Mesenchymal stem cell (in vitro differentiated cells and primary cell): Measurements from ENCODE around the gene EEFSEC.

Experiments used
- DNase-seq: peaks from one replicate; pipeline ENCODE4 v3.0.0-alpha.2; 2013
- H2AFZ ChIP-seq: one replicate; pipeline ENCODE4 v1.6.1; 2013; ENCODE audit warnings: low read depth, mild to moderate bottlenecking, control low read depth, inconsistent platforms, low read length, moderate library complexity
- H2AK5ac ChIP-seq: 2 replicates; pipeline ENCODE4 v1.6.1; 2013; ENCODE audit warnings: low read length, moderate library complexity, mild to moderate bottlenecking, inconsistent platforms; ENCODE audit not compliant: severe bottlenecking
- H2BK120ac ChIP-seq: one replicate; pipeline ENCODE4 v1.6.1; 2013; ENCODE audit warnings: low read depth, mild to moderate bottlenecking, inconsistent platforms, low read length, moderate library complexity
- H2BK12ac ChIP-seq, 2 experiments: one replicate each; pipeline ENCODE4 v1.6.1; 2013; ENCODE audit warnings: inconsistent platforms in 2 of 2, low read length in 2 of 2, mild to moderate bottlenecking in 2 of 2, moderate library complexity in 2 of 2, control low read depth in 1 of 2
- H2BK15ac ChIP-seq: one replicate; pipeline ENCODE4 v1.6.1; 2013; ENCODE audit warnings: mild to moderate bottlenecking, low read depth, inconsistent platforms; ENCODE audit not compliant: poor library complexity, severe bottlenecking
- H2BK5ac ChIP-seq: 2 replicates; pipeline ENCODE4 v1.6.1; 2013; ENCODE audit warnings: low read depth, mild to moderate bottlenecking, low read length, control low read depth, inconsistent platforms; ENCODE audit not compliant: poor library complexity, severe bottlenecking
- H3K14ac ChIP-seq, 2 experiments: one replicate each; pipeline ENCODE4 v1.6.1; 2013; ENCODE audit warnings: inconsistent platforms in 2 of 2, low read length in 2 of 2, control low read depth in 1 of 2, mild to moderate bottlenecking in 1 of 2, moderate library complexity in 1 of 2
- H3K18ac ChIP-seq, 2 experiments: one replicate each; pipeline ENCODE4 v1.6.1; 2013; ENCODE audit warnings: inconsistent platforms in 2 of 2, low read length in 2 of 2, control low read depth in 1 of 2, low read depth in 1 of 2, mild to moderate bottlenecking in 1 of 2
- H3K23ac ChIP-seq, 2 experiments: one replicate each; pipeline ENCODE4 v1.6.1; 2013; ENCODE audit warnings: inconsistent platforms in 2 of 2, low read length in 2 of 2, mild to moderate bottlenecking in 2 of 2, moderate library complexity in 2 of 2, control low read depth in 1 of 2
- H3K27ac ChIP-seq: 2 replicates; pipeline ENCODE4 v1.5.1; 2013; ENCODE audit warnings: mild to moderate bottlenecking, moderate library complexity, low read length, control low read depth, inconsistent platforms; ENCODE audit not compliant: poor library complexity, severe bottlenecking
- H3K27me3 ChIP-seq, 2 experiments: 2 replicates each; pipeline versions ENCODE4 v1.6.1 to v1.7.0; 2013; ENCODE audit warnings: low read length in 2 of 2, mild to moderate bottlenecking in 2 of 2, moderate library complexity in 2 of 2, control low read depth in 1 of 2, inconsistent platforms in 1 of 2; ENCODE audit not compliant: control insufficient read depth in 1 of 2, insufficient read depth in 1 of 2
- H3K36me3 ChIP-seq, 2 experiments: 2 replicates each; pipeline versions ENCODE4 v1.6.1 to v1.7.0; 2013; ENCODE audit warnings: low read length in 2 of 2, control low read depth in 1 of 2, inconsistent platforms in 1 of 2, low read depth in 1 of 2, mild to moderate bottlenecking in 1 of 2; ENCODE audit not compliant: insufficient read depth in 2 of 2, control insufficient read depth in 1 of 2
- H3K4ac ChIP-seq, 2 experiments: one replicate each; pipeline ENCODE4 v1.6.1; 2013; ENCODE audit warnings: inconsistent platforms in 2 of 2, low read length in 2 of 2, mild to moderate bottlenecking in 2 of 2, moderate library complexity in 2 of 2, control low read depth in 1 of 2, low read depth in 1 of 2
- H3K4me1 ChIP-seq: 2 replicates; pipeline ENCODE4 v1.6.1; 2013; ENCODE audit warnings: low read depth, low read length, control low read depth; ENCODE audit not compliant: control insufficient read depth, insufficient read depth
- H3K4me2 ChIP-seq: 2 replicates; pipeline ENCODE4 v1.6.1; 2013; ENCODE audit warnings: low read length, mild to moderate bottlenecking, inconsistent platforms; ENCODE audit not compliant: poor library complexity, severe bottlenecking
- H3K4me3 ChIP-seq, 2 experiments: 2 replicates each; pipeline versions ENCODE4 v1.5.1 to v1.7.0; 2013; ENCODE audit warnings: low read length in 2 of 2, mild to moderate bottlenecking in 2 of 2, control low read depth in 1 of 2, low read depth in 1 of 2; ENCODE audit not compliant: insufficient read depth in 1 of 2
- H3K79me1 ChIP-seq: replicated peaks from 2 replicates; pipeline ENCODE4 v1.6.1; 2013; ENCODE audit warnings: mild to moderate bottlenecking, control low read depth, low read length, inconsistent platforms; ENCODE audit not compliant: poor library complexity, severe bottlenecking
- H3K9ac ChIP-seq: 2 replicates; pipeline ENCODE4 v1.7.0; 2013; ENCODE audit warnings: mild to moderate bottlenecking, low read length, moderate library complexity
- H3K9me3 ChIP-seq: 2 replicates; pipeline ENCODE4 v1.7.0; 2013; ENCODE audit warnings: mild to moderate bottlenecking, low read length; ENCODE audit not compliant: control insufficient read depth
- H4K8ac ChIP-seq: one replicate; pipeline ENCODE4 v1.6.1; 2013; ENCODE audit warnings: inconsistent platforms, mild to moderate bottlenecking, low read length, moderate library complexity
- H4K91ac ChIP-seq: one replicate; pipeline ENCODE4 v1.6.1; 2013; ENCODE audit warnings: mild to moderate bottlenecking, low read length, inconsistent platforms
- WGBS: methylation state at CpG from one replicate; pipeline ENCODE4 v1.1.7; 2013; ENCODE audit warnings: mixed read lengths; 5-methylcytosine and 5-hydroxymethylcytosine counted together

Gene EEFSEC

DNA sequence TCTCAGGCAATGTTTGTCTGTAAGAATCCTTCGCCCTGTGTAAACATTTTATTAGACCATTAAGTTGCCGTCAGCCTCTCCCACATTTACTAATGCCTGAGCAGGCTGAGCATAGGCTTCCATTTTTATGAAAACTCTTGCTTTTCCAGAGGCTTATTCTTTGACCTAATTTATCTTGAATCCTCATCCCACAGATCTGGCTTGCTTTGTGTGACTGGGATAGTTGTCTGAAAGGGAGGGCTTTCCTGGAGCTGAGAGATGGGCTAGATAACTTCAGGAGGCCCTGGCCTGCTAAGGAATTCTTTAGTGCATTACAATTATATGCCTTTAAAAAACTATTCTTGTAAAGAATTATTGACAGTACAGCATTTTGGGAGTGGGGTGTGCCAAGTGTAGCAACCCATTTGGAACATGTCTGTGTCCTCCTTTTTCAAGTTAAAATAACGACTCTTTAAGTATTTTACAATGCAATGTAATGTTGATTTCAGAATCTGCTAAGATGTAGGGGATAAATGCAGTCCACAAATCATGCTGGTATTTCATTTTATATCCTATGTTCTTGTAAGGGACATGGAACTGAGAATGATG lies 52.4 kb downstream of the EEFSEC start:
- no peak overlapping the region for H4K91ac ChIP-seq
- no peak overlapping the region for H3K27ac ChIP-seq
- no peaks in the 10 kb centered on the region for H3K27me3 ChIP-seq
- no peak overlapping the region for H2AK5ac ChIP-seq
- H4K8ac ChIP-seq = no peak overlapping the region
- no peak overlapping the region for H3K9ac ChIP-seq
- H3K18ac ChIP-seq = no peak overlapping the region
- no peak overlapping the region for H2BK5ac ChIP-seq
- no peak overlapping the region for H3K4me3 ChIP-seq
- no peak overlapping the region for H3K23ac ChIP-seq
- no peak for DNase-seq
- H2BK120ac ChIP-seq = no peak overlapping the region
- H3K4ac ChIP-seq = no peak overlapping the region
- H2AFZ ChIP-seq = no peak overlapping the region
- peaks cover 0 to 2% of the 10 kb centered on the region in 2 experiments for H3K36me3 ChIP-seq
- H2BK15ac ChIP-seq = no peak overlapping the region
- peaks cover 11% of the 10 kb centered on the region for H3K79me1 ChIP-seq
- no peak overlapping the region for H3K4me2 ChIP-seq
- H2BK12ac ChIP-seq = no peak overlapping the region
- no peak overlapping the region for H3K14ac ChIP-seq
- no peaks in the 10 kb centered on the region for H3K9me3 ChIP-seq
- H3K4me1 ChIP-seq = peaks cover 2% of the 10 kb centered on the region
- WGBS = 73% methylated on average over 2 of the region's 3 CpGs

GRCh38 chr3:128207951-128208350 lies 54.7 kb downstream of the EEFSEC start:
- peaks cover 0 to 2% of the 10 kb centered on the region in 2 experiments for H3K36me3 ChIP-seq
- no peak overlapping the region for H3K18ac ChIP-seq
- 80% methylated on average over 6 of the region's 7 CpGs for WGBS
- H3K14ac ChIP-seq = no peak overlapping the region
- H3K4me1 ChIP-seq = peaks cover 2% of the 10 kb centered on the region
- no peak overlapping the region for H3K9ac ChIP-seq
- no peak overlapping the region for H2AK5ac ChIP-seq
- H4K91ac ChIP-seq = no peak overlapping the region
- H3K79me1 ChIP-seq = peaks cover 11% of the 10 kb centered on the region
- no peak overlapping the region for H3K23ac ChIP-seq
- no peak overlapping the region for H2BK12ac ChIP-seq
- no peak overlapping the region for H2AFZ ChIP-seq
- no peak overlapping the region for H2BK120ac ChIP-seq
- H2BK5ac ChIP-seq = no peak overlapping the region
- H3K27me3 ChIP-seq = no peaks in the 10 kb centered on the region
- no peak overlapping the region for H3K27ac ChIP-seq
- H3K4ac ChIP-seq = no peak overlapping the region
- no peak overlapping the region for H3K4me2 ChIP-seq
- no peak overlapping the region for H3K4me3 ChIP-seq
- no peaks in the 10 kb centered on the region for H3K9me3 ChIP-seq
- no peak overlapping the region for H2BK15ac ChIP-seq
- no peak overlapping the region for H4K8ac ChIP-seq
- DNase-seq = no peak

- Histone ChIP-seq H2BK5ac (no peak overlapping the region), H3K4ac (no peak overlapping the region), H3K18ac (no peak overlapping the region), H3K14ac (no peak overlapping the region), H3K27ac (no peak overlapping the region), H4K8ac (no peak overlapping the region), H2BK15ac (no peak overlapping the region), H3K9me3 (no peaks in the 10 kb centered on the region), H3K9ac (no peak overlapping the region), H3K79me1 (peaks cover 9% of the 10 kb centered on the region), H3K27me3 (no peaks in the 10 kb centered on the region), H2AFZ (no peak overlapping the region), H3K4me3 (no peak overlapping the region), H2BK120ac (no peak overlapping the region), H3K4me2 (no peak overlapping the region), H2AK5ac (no peak overlapping the region), H4K91ac (no peak overlapping the region), H2BK12ac (no peak overlapping the region), H3K23ac (no peak overlapping the region), H3K36me3 (peaks cover 0 to 2% of the 10 kb centered on the region in 2 experiments), H3K4me1 (peaks cover 4% of the 10 kb centered on the region)
- DNase-seq = no peak
- WGBS = 95% methylated on average over 3 of the region's 3 CpGs
Observed at GRCh38 chr3:128210711-128211110, 57.4 kb downstream of the EEFSEC start.

GRCh38 chr3:128214056-128214455 lies 60.8 kb downstream of the EEFSEC start:
- Histone ChIP-seq H4K91ac (no peak overlapping the region), H3K79me1 (peaks cover 13% of the 10 kb centered on the region), H4K8ac (no peak overlapping the region), H3K4me1 (peaks cover 20% of the 10 kb centered on the region), H3K9ac (no peak overlapping the region), H2BK12ac (no peak overlapping the region), H3K36me3 (no peaks in the 10 kb centered on the region), H2BK5ac (no peak overlapping the region), H2AK5ac (no peak overlapping the region), H2BK120ac (no peak overlapping the region), H3K23ac (no peak overlapping the region), H3K27me3 (no peaks in the 10 kb centered on the region), H3K4me3 (no peak overlapping the region), H3K27ac (no peak overlapping the region), H2AFZ (no peak overlapping the region), H2BK15ac (no peak overlapping the region), H3K18ac (no peak overlapping the region), H3K4me2 (no peak overlapping the region), H3K14ac (no peak overlapping the region), H3K9me3 (no peaks in the 10 kb centered on the region), H3K4ac (no peak overlapping the region)
- WGBS = 97% methylated on average over 2 of the region's 2 CpGs
- no peak for DNase-seq
